Esophagus squamous epithelium (tissue), 5 donors: ENCODE results near the gene TRIM71. TPM values are rescaled to one million over a fixed set of nuclear protein-coding genes. Genes with fewer than 3 reads are reported as not detected.

Experiments
- DNase-seq: peaks from one replicate; lab custom pipeline; 2025; lab: John Stamatoyannopoulos, UW
- H3K27ac ChIP-seq, 4 donors: fragments of 200-600 bp; sonication (generic); one replicate each; pipeline ENCODE4 v1.5.1; 2016 to 2019; ENCODE audit warnings: mild to moderate bottlenecking in 1 of 4
- H3K27me3 ChIP-seq, 4 donors: fragments of 200-600 bp; sonication (generic); 1 replicate in 3 of 4; 2 replicates in 1 of 4; pipeline versions ENCODE4 v1.5.1 to v1.6.0; 2017 to 2021; ENCODE audit warnings: antibody characterized with exemption in 1 of 4
- H3K36me3 ChIP-seq, 3 donors: fragments of 200-600 bp; sonication (generic); one replicate each; pipeline ENCODE4 v1.5.1; 2016 to 2019
- H3K4me1 ChIP-seq, 3 donors: fragments of 200-600 bp; sonication (generic); one replicate each; pipeline ENCODE4 v1.5.1; 2017 to 2019
- H3K4me3 ChIP-seq, 4 donors: fragments of 200-600 bp; sonication (generic); 1 replicate in 3 of 4; 2 replicates in 1 of 4; pipeline ENCODE4 v1.5.1; 2016 to 2019; ENCODE audit warnings: mild to moderate bottlenecking in 2 of 4, moderate library complexity in 1 of 4
- H3K9me3 ChIP-seq, 3 donors: fragments of 200-600 bp; sonication (generic); one replicate each; pipeline ENCODE4 v1.5.1; 2016 to 2019
- POLR2A ChIP-seq, 4 donors: fragments of 450-650 bp; IDR thresholded peaks; one replicate each; pipeline ENCODE4 v1.6.1; 2017; ENCODE audit warnings: antibody characterized with exemption in 4 of 4, mild to moderate bottlenecking in 4 of 4, moderate library complexity in 3 of 4
- WGBS, 2 donors: methylation state at CpG; one replicate each; pipeline ENCODE4 v1.1.5; 2018; 5-methylcytosine and 5-hydroxymethylcytosine counted together
- intact Hi-C: fragments of 100-400 bp; cut with DNase I; formaldehyde crosslinking; loops from one replicate; pipeline ENCODE4 v1.15.0; 2022
- total RNA-seq, 4 donors: library from RNA; depleted of rRNA; stranded (reverse); fragments of >200 nt; gene quantifications; one replicate each; pipeline ENCODE4 v1.1.0, GENCODE V29; 2016
- TF ChIP-seq, protein P1 (sequence below), 6 experiments: fragments of 450-650 bp in 4 of 6; fragments of 200-600 bp in 2 of 6; sonication (generic) in 2 of 6; IDR thresholded peaks; one replicate each; pipeline ENCODE4 v1.5.1; 2016 to 2019; ENCODE audit warnings: antibody characterized with exemption in 6 of 6, mild to moderate bottlenecking in 4 of 6, moderate library complexity in 4 of 6
- donor health status: DM: yes; HTN: yes; CAD: no.

Gene TRIM71
- total RNA-seq, 4 donors from 2014 or later, result not detected

DNA sequence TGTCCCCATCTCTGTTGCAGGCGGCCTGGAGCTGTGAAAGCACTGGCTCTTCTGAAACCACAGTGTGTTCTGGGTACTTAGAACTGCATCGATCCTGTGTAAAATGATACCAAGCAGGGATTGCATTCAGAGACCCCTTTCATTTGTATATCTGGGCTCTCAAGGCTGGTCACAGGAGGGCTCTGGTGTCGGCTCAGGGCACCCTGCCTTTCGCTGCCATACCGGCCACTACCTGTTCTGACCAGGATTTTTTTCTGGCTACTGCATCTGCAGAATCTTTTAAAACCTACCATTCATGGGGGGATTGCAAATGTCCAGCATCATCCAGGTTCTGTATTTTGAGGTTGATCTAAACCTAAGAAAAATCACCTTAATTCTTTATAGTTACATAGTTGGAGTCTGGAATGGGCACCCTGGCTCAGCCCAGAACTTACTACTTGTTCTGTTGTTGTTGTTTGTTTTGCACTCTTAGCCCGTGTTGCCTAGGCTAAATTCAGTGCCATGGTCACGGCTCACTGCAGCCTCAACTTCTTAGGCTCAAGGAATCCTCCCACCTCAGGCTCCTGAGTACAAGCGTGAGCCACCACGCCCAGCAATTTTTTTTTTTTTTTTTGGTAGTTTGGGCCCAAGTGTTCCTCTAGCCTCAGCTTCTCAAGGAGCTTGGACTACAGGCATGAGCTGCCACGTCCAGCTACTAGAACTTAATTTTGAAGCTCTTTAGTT, 52.7 kb downstream of the TRIM71 start:
- Histone ChIP-seq H3K4me1 (peaks cover 0 to 47% (median 7%) of the 10 kb centered on the region in 3 donors), H3K9me3 (no peaks in the 10 kb centered on the region), H3K36me3 (no peaks in the 10 kb centered on the region), H3K27me3 (no peaks in the 10 kb centered on the region), H3K4me3 (no peak overlapping the region), H3K27ac (no peak overlapping the region)
- WGBS, 2 donors, result 70 to 74% methylated on average over 9 to 10 of the region's 10 CpGs
- TF ChIP-seq POLR2A (IDR thresholded peaks at IDR 0.05), result no peak
- TF ChIP-seq, protein P1, sequence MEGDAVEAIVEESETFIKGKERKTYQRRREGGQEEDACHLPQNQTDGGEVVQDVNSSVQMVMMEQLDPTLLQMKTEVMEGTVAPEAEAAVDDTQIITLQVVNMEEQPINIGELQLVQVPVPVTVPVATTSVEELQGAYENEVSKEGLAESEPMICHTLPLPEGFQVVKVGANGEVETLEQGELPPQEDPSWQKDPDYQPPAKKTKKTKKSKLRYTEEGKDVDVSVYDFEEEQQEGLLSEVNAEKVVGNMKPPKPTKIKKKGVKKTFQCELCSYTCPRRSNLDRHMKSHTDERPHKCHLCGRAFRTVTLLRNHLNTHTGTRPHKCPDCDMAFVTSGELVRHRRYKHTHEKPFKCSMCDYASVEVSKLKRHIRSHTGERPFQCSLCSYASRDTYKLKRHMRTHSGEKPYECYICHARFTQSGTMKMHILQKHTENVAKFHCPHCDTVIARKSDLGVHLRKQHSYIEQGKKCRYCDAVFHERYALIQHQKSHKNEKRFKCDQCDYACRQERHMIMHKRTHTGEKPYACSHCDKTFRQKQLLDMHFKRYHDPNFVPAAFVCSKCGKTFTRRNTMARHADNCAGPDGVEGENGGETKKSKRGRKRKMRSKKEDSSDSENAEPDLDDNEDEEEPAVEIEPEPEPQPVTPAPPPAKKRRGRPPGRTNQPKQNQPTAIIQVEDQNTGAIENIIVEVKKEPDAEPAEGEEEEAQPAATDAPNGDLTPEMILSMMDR (IDR thresholded peaks at IDR 0.05), result no peak
- no peak for DNase-seq
- intact Hi-C loops, result no loop called here

- TF ChIP-seq POLR2A (IDR thresholded peaks at IDR 0.05), result no peak
- TF ChIP-seq, protein P1 (IDR thresholded peaks at IDR 0.05), result no peak
- intact Hi-C loops, result no loop called here
- 82 to 88% methylated on average over 6 to 7 of the region's 7 CpGs for WGBS, 2 donors
Measured at GRCh38 chr3:32871273-32871672, 53.5 kb downstream of the TRIM71 start.

GRCh38 chr3:32872487-32873382, 54.9 kb downstream of the TRIM71 start:
- Histone ChIP-seq H3K27me3 (no peaks in the 10 kb centered on the region), H3K9me3 (no peaks in the 10 kb centered on the region), H3K4me1 (peaks cover 0 to 42% (median 7%) of the 10 kb centered on the region in 3 donors), H3K4me3 (no peak overlapping the region), H3K27ac (no peak overlapping the region), H3K36me3 (no peaks in the 10 kb centered on the region)
- intact Hi-C loops, result no loop called here
- no peak for TF ChIP-seq POLR2A (IDR thresholded peaks at IDR 0.05)
- TF ChIP-seq, protein P1 (IDR thresholded peaks at IDR 0.05), result no peak
- 60 to 62% methylated on average over 4 to 6 of the region's 6 CpGs for WGBS, 2 donors
- DNase-seq, result no peak

More at GRCh38 chr3:32871273-32871672, 53.5 kb downstream of the TRIM71 start:
- Histone ChIP-seq H3K4me3 (no peak overlapping the region), H3K4me1 (peaks cover 0 to 42% (median 7%) of the 10 kb centered on the region in 3 donors), H3K27me3 (no peaks in the 10 kb centered on the region), H3K36me3 (no peaks in the 10 kb centered on the region), H3K27ac (no peak overlapping the region), H3K9me3 (no peaks in the 10 kb centered on the region)
- DNase-seq, result no peak

DNA sequence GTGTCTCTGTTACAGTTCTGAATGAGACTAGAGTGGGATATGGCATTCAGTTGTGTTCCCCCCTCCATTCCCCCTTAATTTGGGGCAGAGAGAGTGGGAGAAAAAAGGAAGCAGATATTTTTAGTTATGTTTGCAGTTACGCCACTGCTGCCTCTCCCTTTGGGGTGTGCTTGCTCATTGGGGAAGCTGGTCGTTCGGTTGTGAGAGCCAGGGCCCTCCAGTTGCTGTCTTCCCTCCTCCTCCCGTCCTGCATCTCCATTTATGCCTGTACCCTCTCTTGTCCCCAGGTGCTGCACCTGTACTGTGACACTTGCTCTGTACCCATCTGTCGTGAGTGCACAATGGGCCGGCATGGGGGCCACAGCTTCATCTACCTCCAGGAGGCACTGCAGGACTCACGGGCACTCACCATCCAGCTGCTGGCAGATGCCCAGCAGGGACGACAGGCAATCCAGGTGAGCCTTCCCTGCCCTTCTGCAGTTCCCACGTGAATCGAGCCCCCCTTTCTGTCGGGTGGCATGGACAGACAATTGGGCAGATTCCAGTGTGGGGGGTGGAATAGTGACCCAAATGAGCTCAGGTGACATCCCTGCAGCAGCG, 55.8 kb downstream of the TRIM71 start:
- TF ChIP-seq, protein P1 (IDR thresholded peaks at IDR 0.05), result no peak
- TF ChIP-seq POLR2A (IDR thresholded peaks at IDR 0.05), result no peak
- intact Hi-C loops, result no loop called here
- WGBS, 2 donors, result 44 to 46% methylated on average over 10 of the region's 12 CpGs
- H3K4me3 ChIP-seq, result no peak overlapping the region
- H3K27ac ChIP-seq, result no peak overlapping the region
- no peaks in the 10 kb centered on the region for H3K9me3 ChIP-seq
- peaks cover 0 to 42% (median 7%) of the 10 kb centered on the region in 3 donors for H3K4me1 ChIP-seq
- no peaks in the 10 kb centered on the region for H3K36me3 ChIP-seq
- no peaks in the 10 kb centered on the region for H3K27me3 ChIP-seq
- no peak for DNase-seq
